ENCODE results near the gene PRPF8.

GRCh38 chr17:1711804-1712203 lies 27.1 kb upstream of the PRPF8 start:
- TF ChIP-seq EZH2 (IDR thresholded peaks at IDR 0.05; ENCODE audit: borderline replicate concordance, low read depth, low read length, severe bottlenecking) (no peak), CTCF (IDR thresholded peaks at IDR 0.05; ENCODE audit: borderline replicate concordance, extremely low read depth, low read length, poor library complexity, severe bottlenecking) (no peak)

Measured in DND-41 (cell line).